Erythroblast (primary cell): ENCODE results near the gene CNOT6.
"Not testable (repeated sequence)": the region's sequence is repeated elsewhere in the genome, so short reads cannot be mapped to it uniquely, and the experiment has no call there.

Experiments
- DNase-seq, 2 experiments: peaks; one replicate each; lab custom pipeline; 2025; lab: John Stamatoyannopoulos, UW
- GATA1 ChIP-seq: IDR thresholded peaks from 2 replicates; pipeline ENCODE4 v1.6.1; 2011; ENCODE audit warnings: low read depth, mild to moderate bottlenecking, control low read depth, low read length, moderate library complexity
- POLR2A ChIP-seq: IDR thresholded peaks from 2 replicates; pipeline ENCODE4 v1.6.1; 2011; ENCODE audit warnings: mild to moderate bottlenecking, low read length

Gene CNOT6

DNA sequence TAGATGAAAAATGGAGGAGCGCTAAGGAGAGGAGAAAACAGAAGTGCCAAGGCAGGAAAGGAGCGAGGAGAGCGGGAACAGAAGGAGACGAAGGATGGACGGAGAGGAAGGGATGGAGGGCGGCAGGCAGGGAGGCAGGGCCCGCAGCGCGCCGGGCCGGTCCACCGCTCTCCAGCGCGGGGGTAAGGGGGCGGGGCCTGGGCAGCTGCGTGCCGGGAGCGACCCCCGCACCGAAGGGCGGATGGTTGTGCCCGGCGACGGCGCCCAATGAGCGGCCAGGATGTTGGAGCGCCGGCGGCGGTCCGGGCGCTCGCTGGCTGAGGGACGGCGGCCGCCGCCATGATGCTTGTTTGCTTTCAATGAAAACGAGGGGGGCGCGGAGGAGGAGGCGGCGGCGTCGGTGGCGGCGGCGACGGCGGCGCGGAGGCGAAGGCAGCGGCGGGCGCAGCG is at the start of gene CNOT6:
Gene CNOT6 (plus strand): TSS at position 320 of the 450 bp plus-strand sequence. CDS start 34,898 bp downstream, outside the sequence.
- TF ChIP-seq GATA1, result no peak
- TF ChIP-seq POLR2A, result peak; percentile 52
- DNase-seq, result peak; percentile 97 to 99

DNA sequence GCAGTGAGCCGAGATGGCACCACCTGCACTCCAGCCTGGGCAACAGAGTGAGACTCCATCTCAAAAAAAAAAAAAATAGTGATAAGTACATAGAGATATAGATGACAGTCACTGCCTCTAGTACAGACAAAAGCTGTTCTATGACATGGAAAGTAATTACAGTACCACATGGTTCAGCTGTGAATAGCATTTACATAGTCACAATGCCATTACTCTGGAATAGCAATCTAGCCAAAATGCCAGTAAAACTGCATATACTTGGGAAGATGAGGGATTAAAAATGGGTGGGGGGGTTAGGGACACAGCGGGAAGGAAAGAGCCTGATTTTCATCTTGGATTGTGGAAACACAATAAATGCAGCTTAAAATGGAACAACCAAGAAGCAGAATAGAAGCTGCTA is 39.4 kb upstream of the CNOT6 start:
- no peak for DNase-seq
- TF ChIP-seq GATA1 (no peak), POLR2A (no peak)

- DNase-seq, result no peak
- TF ChIP-seq POLR2A (no peak), GATA1 (no peak)
Observed at GRCh38 chr5:180455872-180456271, 38.3 kb upstream of the CNOT6 start.

GRCh38 chr5:180456792-180457191 is 37.4 kb upstream of the CNOT6 start:
- TF ChIP-seq GATA1 (no peak), POLR2A (no peak)

GRCh38 chr5:180458852-180459673 is 35.1 kb upstream of the CNOT6 start:
- not testable (repeated sequence) for DNase-seq

More at GRCh38 chr5:180456792-180457191, 37.4 kb upstream of the CNOT6 start:
- DNase-seq, result no peak

DNA sequence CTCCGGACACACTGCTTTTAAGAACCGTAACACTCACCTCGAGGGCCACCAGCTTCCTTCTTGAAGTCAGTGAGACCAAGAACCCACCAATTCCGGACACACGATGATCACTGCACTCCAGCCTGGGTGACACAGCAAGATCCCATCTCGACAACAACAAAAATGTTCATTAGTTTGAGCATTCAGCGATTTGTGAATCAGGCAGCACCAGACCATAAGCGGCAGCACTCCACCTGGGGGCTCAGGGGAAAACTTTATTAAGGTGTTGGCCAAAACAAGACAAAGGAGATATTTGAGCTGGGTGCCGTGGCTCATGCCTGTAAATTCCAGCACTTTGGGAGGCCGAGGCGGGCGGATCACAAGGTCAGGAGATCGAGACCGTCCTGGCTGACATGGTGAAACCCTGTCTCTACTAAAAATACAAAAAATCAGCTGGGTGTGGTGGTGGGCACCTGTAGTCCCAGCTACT is 34.5 kb upstream of the CNOT6 start:
- DNase-seq, result not testable (repeated sequence)

DNA sequence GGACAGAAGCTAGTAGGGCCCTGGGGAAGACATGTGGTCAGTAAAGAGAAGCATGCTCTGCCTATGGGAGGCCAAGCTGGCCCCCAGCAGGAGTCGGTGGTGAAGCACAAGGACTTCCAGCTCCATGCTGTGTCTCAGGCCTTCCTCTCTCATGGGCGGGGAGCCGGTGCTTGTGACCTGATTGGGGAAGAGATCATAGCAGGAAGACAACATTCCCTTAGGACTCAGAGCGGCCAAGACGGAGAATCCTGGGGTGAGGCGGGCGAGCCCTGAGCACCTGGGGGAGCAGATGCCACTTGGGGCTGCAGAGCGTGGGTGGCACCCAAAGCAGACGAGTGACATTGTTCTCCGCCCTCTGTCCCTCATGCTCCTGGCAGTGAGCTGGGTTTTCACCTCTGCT is 33.3 kb upstream of the CNOT6 start:
- no peak for TF ChIP-seq GATA1
- TF ChIP-seq POLR2A, result no peak
- no peak for DNase-seq

DNA sequence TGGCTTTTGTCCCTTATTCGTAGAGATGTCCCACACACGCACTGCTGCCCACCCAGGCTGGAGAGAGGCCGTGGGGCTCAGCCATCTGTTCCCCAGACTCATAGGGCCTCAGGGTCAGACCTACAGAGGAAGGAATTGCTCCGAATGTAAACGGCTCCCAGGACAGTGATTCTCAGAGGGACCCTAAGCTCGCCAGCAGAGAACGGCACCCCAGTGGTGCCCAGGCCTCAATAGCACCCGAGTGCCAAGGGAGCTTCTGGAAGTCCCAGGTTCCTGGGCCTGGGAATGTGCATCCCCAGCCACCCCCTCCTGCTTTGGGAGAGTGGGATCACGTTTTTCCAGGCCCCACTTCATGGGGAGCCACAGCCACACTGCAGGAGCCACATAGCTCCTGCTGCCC is 32.9 kb upstream of the CNOT6 start:
- TF ChIP-seq POLR2A, result no peak
- TF ChIP-seq GATA1, result no peak

DNA sequence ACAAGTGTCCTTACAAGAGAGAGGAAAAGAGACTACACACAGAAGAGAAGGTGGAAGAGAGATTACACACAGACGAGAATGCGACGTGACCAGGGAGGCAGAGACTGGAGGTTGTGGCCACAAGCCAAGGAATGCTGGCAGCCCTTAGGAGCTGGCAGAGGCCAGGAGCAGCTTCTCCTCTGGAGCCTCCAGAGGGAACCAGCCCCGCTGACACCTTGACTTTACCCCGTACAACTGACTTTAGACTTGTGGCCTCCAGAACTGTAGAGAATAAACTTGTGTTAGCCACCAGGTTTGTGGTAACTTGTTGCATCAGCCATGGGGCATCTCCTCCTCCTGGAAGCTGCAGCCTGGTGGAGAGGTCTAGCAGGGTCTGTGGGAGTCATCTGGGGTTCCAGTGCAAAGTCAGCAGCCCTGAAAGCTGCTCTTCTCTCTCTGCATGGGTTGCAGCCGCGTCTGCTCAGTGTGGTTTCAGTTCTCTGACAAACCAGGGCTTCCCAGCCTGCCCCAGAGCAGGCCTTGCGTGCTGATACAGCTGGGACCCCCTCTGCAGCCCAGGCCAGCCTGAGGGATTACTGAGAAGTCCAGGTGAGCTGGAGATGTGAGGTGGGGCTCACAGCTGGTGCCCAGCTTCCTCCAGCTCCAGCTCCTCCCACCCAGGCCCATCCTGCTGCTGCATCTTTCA is 30.8 kb upstream of the CNOT6 start:
- TF ChIP-seq POLR2A (no peak), GATA1 (no peak)
- no peak for DNase-seq

More for the DNA sequence above, 32.9 kb upstream of the CNOT6 start:
- DNase-seq, result no peak

DNA sequence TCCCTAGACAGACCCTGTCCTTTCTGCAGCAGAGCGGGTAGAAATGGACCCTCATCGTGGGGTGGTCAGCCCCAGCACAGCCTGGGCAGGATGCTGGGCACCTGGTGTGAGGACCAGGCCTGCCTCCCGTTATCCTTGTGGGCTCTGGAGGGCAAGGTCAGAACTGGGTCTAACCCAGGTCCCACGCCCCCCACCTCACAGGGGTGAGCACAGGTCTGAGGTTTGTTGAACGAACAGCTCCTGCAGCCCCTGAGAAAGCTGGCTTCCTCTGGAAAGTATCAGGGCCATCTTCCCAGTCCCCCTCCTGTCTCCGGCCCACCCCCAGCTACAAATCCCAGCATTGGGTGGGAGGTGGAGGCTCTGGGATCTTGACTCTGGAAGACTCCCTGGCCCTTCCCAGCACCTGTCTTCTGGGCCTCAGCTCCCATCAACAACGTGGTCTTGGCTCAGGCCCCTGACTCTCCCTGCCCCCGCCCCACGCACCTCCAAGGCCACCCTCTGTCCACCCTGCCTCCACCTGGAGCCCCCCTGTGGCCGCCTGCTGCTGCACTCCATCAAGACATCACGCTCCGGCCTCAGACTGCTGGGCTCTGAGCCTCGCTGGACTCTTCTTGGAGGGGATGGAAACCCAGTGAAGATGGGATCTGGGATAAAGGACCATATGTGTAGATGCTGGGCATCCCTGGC is 30.1 kb upstream of the CNOT6 start:
- no peak for TF ChIP-seq GATA1
- no peak for TF ChIP-seq POLR2A
- DNase-seq, result no peak

DNA sequence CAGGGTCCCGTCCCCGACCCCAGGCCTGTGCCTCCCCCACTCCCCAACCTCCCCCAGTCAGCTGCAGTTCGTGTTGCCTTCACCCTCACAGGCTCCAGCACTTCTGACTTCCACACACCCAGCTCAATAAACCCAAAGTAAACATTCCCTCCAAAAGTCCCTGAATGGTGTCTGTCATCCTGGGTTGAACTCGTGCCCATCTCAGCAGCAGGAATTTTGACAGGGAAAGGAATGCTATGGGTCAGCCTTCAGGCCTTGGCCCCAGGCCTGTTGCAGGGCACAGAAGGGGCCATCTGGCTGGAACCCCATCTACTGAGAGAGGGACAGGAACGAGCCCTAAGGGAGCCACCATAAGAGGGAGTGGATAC is 29.6 kb upstream of the CNOT6 start:
- DNase-seq, result no peak
- no peak for TF ChIP-seq POLR2A
- no peak for TF ChIP-seq GATA1

GRCh38 chr5:180465052-180465451 is 29.1 kb upstream of the CNOT6 start:
- not testable (repeated sequence) for DNase-seq

DNA sequence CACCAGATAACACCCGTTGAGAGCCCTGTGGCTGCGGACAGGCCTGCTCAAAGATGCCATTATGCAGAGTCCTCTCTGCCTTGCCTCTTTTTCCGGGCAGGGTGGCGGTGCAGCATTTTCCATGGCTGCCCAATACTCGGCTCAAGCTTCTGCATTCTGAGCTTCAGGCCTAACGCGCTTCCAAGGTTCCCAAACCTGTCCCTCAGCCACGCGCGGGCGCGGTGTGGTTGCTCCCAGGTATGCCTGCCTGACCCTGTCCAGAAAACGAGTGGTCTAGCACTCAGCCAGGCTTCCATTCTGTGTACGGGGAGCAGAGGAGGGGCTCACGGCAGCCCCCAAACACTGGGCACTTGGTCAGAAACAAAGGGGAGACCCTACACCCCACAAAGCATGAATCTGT is 27.9 kb upstream of the CNOT6 start:
- DNase-seq, result no peak
- TF ChIP-seq POLR2A, result no peak
- no peak for TF ChIP-seq GATA1
